ENCODE data around the gene FBXW11.
"Not testable (repeated sequence)": the region's sequence is repeated elsewhere in the genome, so short reads cannot be mapped to it uniquely, and the experiment has no call there.

The FBXW11 gene
- 97.2 to 145 (median 102) reads per million in 4 experiments for total RNA-seq

GRCh38 chr5:172006321-172007174, at the start of gene FBXW11:
Gene FBXW11 (minus strand): TSS chr5:172006638. CDS start chr5:172006502, 136 bp downstream.
- peak; percentile 86 for DNase-seq

- DNase-seq, result no peak
Observed at GRCh38 chr5:172055996-172056395, 49.6 kb upstream of the FBXW11 start.

- DNase-seq, result no peak
Observed at GRCh38 chr5:172055421-172055820, 49.0 kb upstream of the FBXW11 start.

GRCh38 chr5:172054611-172055153, 48.2 kb upstream of the FBXW11 start:
- DNase-seq, result no peak

- no peak for DNase-seq
Observed at GRCh38 chr5:172052450-172053236, 46.2 kb upstream of the FBXW11 start.

GRCh38 chr5:172051643-172052339, 45.4 kb upstream of the FBXW11 start:
- no peak for DNase-seq

GRCh38 chr5:172050080-172050479, 43.6 kb upstream of the FBXW11 start:
- no peak for DNase-seq

- no peak for DNase-seq
Observed at GRCh38 chr5:172049226-172049796, 42.9 kb upstream of the FBXW11 start.

- DNase-seq, result no peak
Observed at GRCh38 chr5:172048539-172049101, 42.2 kb upstream of the FBXW11 start.

GRCh38 chr5:172048170-172048422, 41.7 kb upstream of the FBXW11 start:
- no peak for DNase-seq

GRCh38 chr5:172046593-172046992, 40.2 kb upstream of the FBXW11 start:
- no peak for DNase-seq

GRCh38 chr5:172045315-172045632, 38.8 kb upstream of the FBXW11 start:
- DNase-seq, result no peak

GRCh38 chr5:172044631-172045314, 38.3 kb upstream of the FBXW11 start:
- DNase-seq, result no peak

- no peak for DNase-seq
Observed at GRCh38 chr5:172043865-172044264, 37.4 kb upstream of the FBXW11 start.

GRCh38 chr5:172042183-172042582, 35.7 kb upstream of the FBXW11 start:
- no peak for DNase-seq

- DNase-seq, result no peak
Observed at GRCh38 chr5:172038167-172038566, 31.7 kb upstream of the FBXW11 start.

- DNase-seq, result no peak
Observed at GRCh38 chr5:172035049-172035448, 28.6 kb upstream of the FBXW11 start.

- no peak for DNase-seq
Observed at GRCh38 chr5:172031894-172032461, 25.5 kb upstream of the FBXW11 start.

- no peak for DNase-seq
Observed at GRCh38 chr5:172029876-172030275, 23.4 kb upstream of the FBXW11 start.

- no peak for DNase-seq
Observed at GRCh38 chr5:172028167-172028566, 21.7 kb upstream of the FBXW11 start.

- DNase-seq, result not testable (repeated sequence)
Observed at GRCh38 chr5:172020110-172020786, 13.8 kb upstream of the FBXW11 start.
